ENCODE data around the gene SRSF12.

Gene SRSF12

GRCh38 chr6:89117211-89118108 lies at the start of gene SRSF12:
SRSF12 (minus strand) TSS chr6:89118071; CDS start chr6:89117887, 184 bp downstream.
- peak; percentile 80 for DNase-seq (ENCODE audit: low spot score)

- no peak for DNase-seq (ENCODE audit: low spot score)
These were observed 44.1 kb upstream of the SRSF12 start for GRCh38 chr6:89162047-89162371.

- no peak for DNase-seq (ENCODE audit: low spot score)
These were observed 43.6 kb upstream of the SRSF12 start for GRCh38 chr6:89161326-89162046.

GRCh38 chr6:89160331-89161092 lies 42.6 kb upstream of the SRSF12 start:
- no peak for DNase-seq (ENCODE audit: low spot score)

GRCh38 chr6:89154131-89154530 lies 36.3 kb upstream of the SRSF12 start:
- no peak for DNase-seq (ENCODE audit: low spot score)

GRCh38 chr6:89148016-89148750 lies 30.3 kb upstream of the SRSF12 start:
- no peak for DNase-seq (ENCODE audit: low spot score)

- DNase-seq (ENCODE audit: low spot score), result peak; percentile 65
These were observed 29.1 kb upstream of the SRSF12 start for GRCh38 chr6:89146718-89147700.

GRCh38 chr6:89145956-89146717 lies 28.3 kb upstream of the SRSF12 start, which contains the start of gene PM20D2:
PM20D2 (plus strand) TSS chr6:89146055; CDS start chr6:89146145, 90 bp downstream.
- DNase-seq (ENCODE audit: low spot score), result peak; percentile 77

- DNase-seq (ENCODE audit: low spot score), result peak; percentile 30
These were observed 27.5 kb upstream of the SRSF12 start for GRCh38 chr6:89145091-89145955.

- DNase-seq (ENCODE audit: low spot score), result no peak
These were observed 26.6 kb upstream of the SRSF12 start for GRCh38 chr6:89144354-89144906.

- no peak for DNase-seq (ENCODE audit: low spot score)
These were observed 22.7 kb upstream of the SRSF12 start for GRCh38 chr6:89140347-89141156.

GRCh38 chr6:89139509-89140346 lies 21.9 kb upstream of the SRSF12 start:
- DNase-seq (ENCODE audit: low spot score), result no peak

GRCh38 chr6:89138173-89138572 lies 20.3 kb upstream of the SRSF12 start:
- DNase-seq (ENCODE audit: low spot score), result no peak

- no peak for DNase-seq (ENCODE audit: low spot score)
These were observed 16.9 kb upstream of the SRSF12 start for GRCh38 chr6:89134723-89135122.

- DNase-seq (ENCODE audit: low spot score), result no peak
These were observed 16.1 kb upstream of the SRSF12 start for GRCh38 chr6:89133981-89134380.

GRCh38 chr6:89132057-89132456 lies 14.2 kb upstream of the SRSF12 start:
- no peak for DNase-seq (ENCODE audit: low spot score)

GRCh38 chr6:89131599-89131998 lies 13.7 kb upstream of the SRSF12 start:
- DNase-seq (ENCODE audit: low spot score), result no peak

Measured in AG08396 (cell line).